Left lung (tissue), 10 donors: ENCODE results near the gene SOX30. TPM values are rescaled to one million over a fixed set of nuclear protein-coding genes. Genes with fewer than 3 reads are reported as not detected.
A peak's percentile ranks its signal among the peaks of the same experiment; 100 is the strongest.
"Not testable (repeated sequence)": the region's sequence is repeated elsewhere in the genome, so short reads cannot be mapped to it uniquely, and the experiment has no call there.

Experiments used
- ATAC-seq: fragments of 200-7000 bp; cut with Tn5 transposase; one replicate; pipeline ENCODE4 v1.9.1; 2020; ENCODE audit warnings: moderate library complexity
- DNase-seq, 4 donors: peaks; one replicate each; pipeline ENCODE4 v3.0.0-alpha.2; 2013 to 2020
- H3K27ac ChIP-seq, 2 donors: fragments of 200-600 bp; sonication (generic) in 1 of 2; one replicate each; pipeline versions ENCODE4 v1.5.0 to v1.8.0; 2020 to 2021
- H3K27me3 ChIP-seq, 2 donors: fragments of 200-600 bp; sonication (generic) in 1 of 2; one replicate each; pipeline versions ENCODE4 v1.5.0 to v1.8.0; 2020 to 2021
- H3K36me3 ChIP-seq, 2 donors: fragments of 200-600 bp; sonication (generic) in 1 of 2; one replicate each; pipeline versions ENCODE4 v1.5.0 to v1.8.0; 2020 to 2021
- H3K4me1 ChIP-seq, 2 donors: fragments of 200-600 bp; one replicate each; pipeline ENCODE4 v1.8.0; 2021
- H3K4me3 ChIP-seq, 2 donors: fragments of 200-600 bp; sonication (generic) in 1 of 2; one replicate each; pipeline versions ENCODE4 v1.5.0 to v1.8.0; 2020 to 2021; ENCODE audit warnings: mild to moderate bottlenecking in 1 of 2
- H3K9me3 ChIP-seq, 2 donors: fragments of 200-600 bp; sonication (generic) in 1 of 2; one replicate each; pipeline versions ENCODE4 v1.5.0 to v1.8.0; 2020 to 2021
- intact Hi-C, 2 donors: fragments of 100-400 bp; cut with DNase I; formaldehyde crosslinking; loops; one replicate each; pipeline versions ENCODE4 v1.11.2 to v1.14.2; 2022
- polyA plus RNA-seq, 6 donors: library from polyadenylated mRNA; unstranded; fragments of 120-200 nt; gene quantifications; one replicate each; pipeline ENCODE4 v1.2.1, GENCODE V29; 2013; ENCODE audit not compliant: insufficient read length in 6 of 6
- total RNA-seq, 2 donors: library from RNA; stranded (reverse); fragmentation: NEBNext Ultra II Directional; extraction: Animal tissue kit (Norgen Biotek cat#: 25700); gene quantifications; one replicate each; pipeline ENCODE4 v1.2.1, GENCODE V29; 2021
- TF ChIP-seq, protein P1 (sequence below), 2 donors: fragments of 200-600 bp; sonication (generic) in 1 of 2; IDR thresholded peaks; one replicate each; pipeline versions ENCODE4 v1.5.0 to v1.8.0; 2021; ENCODE audit warnings: antibody characterized with exemption in 2 of 2
- donor health status: DM: no; HTN: yes; CAD: no.
- donor health status: DM: no; HTN: no; CAD: no.

Gene SOX30
- total and polyA plus RNA-seq, 8 donors, result 0.14 to 0.35 (median 0.27) TPM; not detected in 1

DNA sequence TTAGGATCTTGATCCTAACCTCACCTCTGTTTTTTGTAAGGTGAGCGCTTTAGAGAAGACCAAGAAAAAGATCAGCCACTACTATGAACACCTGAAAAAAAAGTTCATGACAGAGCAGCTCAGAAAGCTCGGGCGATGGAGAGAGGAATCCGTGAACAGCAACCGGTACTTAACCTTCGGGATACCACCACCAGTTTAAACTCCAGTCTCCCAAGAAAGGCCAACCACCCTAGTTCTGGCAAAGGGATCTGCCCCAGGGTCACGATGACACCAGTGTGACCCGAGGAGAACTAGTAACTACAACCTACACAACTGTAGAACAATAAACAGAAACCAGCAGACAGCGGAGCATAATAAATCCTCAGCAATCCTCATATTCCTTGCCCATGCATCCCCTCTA, 27.6 kb upstream of the SOX30 start:
- Histone ChIP-seq H3K4me3 (no peak overlapping the region), H3K27ac (no peak overlapping the region), H3K27me3 (no peaks in the 10 kb centered on the region), H3K36me3 (no peaks in the 10 kb centered on the region), H3K4me1 (no peaks in the 10 kb centered on the region), H3K9me3 (no peaks in the 10 kb centered on the region)
- TF ChIP-seq, protein P1, sequence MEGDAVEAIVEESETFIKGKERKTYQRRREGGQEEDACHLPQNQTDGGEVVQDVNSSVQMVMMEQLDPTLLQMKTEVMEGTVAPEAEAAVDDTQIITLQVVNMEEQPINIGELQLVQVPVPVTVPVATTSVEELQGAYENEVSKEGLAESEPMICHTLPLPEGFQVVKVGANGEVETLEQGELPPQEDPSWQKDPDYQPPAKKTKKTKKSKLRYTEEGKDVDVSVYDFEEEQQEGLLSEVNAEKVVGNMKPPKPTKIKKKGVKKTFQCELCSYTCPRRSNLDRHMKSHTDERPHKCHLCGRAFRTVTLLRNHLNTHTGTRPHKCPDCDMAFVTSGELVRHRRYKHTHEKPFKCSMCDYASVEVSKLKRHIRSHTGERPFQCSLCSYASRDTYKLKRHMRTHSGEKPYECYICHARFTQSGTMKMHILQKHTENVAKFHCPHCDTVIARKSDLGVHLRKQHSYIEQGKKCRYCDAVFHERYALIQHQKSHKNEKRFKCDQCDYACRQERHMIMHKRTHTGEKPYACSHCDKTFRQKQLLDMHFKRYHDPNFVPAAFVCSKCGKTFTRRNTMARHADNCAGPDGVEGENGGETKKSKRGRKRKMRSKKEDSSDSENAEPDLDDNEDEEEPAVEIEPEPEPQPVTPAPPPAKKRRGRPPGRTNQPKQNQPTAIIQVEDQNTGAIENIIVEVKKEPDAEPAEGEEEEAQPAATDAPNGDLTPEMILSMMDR (IDR thresholded peaks at IDR 0.05), result no peak
- ATAC-seq, result no peak
- intact Hi-C loops, result no loop called here
- DNase-seq, result no peak

DNA sequence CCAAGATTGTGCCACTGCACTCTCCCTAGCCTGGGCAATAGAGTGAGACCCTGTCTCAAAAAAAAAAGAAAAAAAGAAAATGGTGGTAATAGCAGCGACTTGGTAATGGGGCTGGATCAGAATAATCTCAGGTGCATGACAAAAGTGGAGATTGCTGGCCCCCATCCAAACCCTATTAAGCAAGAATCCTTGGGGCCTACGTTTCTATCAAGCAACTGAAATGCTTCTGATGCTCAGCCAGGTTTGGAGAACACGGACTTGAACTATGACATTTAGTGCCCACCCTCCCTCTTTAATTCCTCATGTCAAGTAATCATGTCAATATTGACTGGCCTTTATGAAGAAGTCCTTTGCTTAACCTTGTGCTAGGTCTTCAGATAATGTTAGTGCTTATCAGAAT, 25.7 kb upstream of the SOX30 start:
- H3K4me1 ChIP-seq, result no peaks in the 10 kb centered on the region
- TF ChIP-seq, protein P1 (IDR thresholded peaks at IDR 0.05), result no peak

DNA sequence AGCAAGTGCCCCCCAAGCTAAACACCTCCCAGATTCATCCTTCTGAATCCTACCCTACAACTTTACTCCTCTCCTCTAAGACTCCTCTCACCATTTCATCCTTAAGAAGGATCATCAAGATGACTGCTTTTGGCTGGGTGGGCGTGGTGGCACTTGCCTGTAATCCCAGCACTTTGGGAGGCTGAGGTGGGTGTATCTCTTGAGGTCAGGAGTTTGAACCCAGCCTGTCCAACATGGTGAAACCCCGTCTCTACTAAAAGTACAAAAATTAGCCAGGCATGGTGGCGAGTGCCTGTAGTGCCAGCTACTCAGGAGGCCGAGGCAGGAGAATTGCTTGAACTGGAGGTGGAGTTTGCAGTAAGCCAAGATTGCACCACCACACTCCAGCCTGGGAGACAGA, 22.1 kb upstream of the SOX30 start:
- H3K9me3 ChIP-seq, H3K4me3 ChIP-seq, H3K27ac ChIP-seq, ATAC-seq, intact Hi-C loops, H3K36me3 ChIP-seq, DNase-seq: not testable (repeated sequence)
- Histone ChIP-seq H3K27me3 (peaks cover 6 to 38% of the 10 kb centered on the region in 2 donors), H3K4me1 (peaks cover 0 to 16% of the 10 kb centered on the region in 2 donors)

More for the DNA sequence above, 25.7 kb upstream of the SOX30 start:
- Histone ChIP-seq H3K27ac (no peak overlapping the region), H3K36me3 (no peaks in the 10 kb centered on the region), H3K9me3 (no peaks in the 10 kb centered on the region), H3K4me3 (no peak overlapping the region), H3K27me3 (peaks cover 0 to 2% of the 10 kb centered on the region in 2 donors)
- DNase-seq (peak in 1 of 4 donors; percentile 60), ATAC-seq (peak; percentile 16)
- intact Hi-C loops, result no loop called here

DNA sequence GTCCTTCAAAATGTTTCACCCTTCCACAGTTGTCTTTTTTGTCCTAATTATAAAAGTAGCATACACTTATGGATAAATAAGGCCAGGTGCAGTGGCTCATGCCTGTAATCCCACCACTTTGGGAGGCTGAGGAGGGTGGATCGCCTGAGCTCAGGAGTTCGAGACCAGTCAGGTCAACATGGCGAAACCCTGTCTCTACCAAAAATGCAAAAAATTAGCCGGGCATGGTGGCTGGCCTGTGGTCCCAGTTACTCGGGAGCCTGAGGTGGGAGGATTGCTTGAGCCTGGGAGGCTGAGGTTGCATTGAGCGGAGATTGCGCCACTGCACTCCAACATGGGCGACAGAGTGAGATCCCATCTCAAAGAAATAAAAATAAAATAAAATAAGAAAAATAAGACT, 20.7 kb upstream of the SOX30 start:
- Histone ChIP-seq H3K9me3 (no peaks in the 10 kb centered on the region), H3K27ac (no peak overlapping the region), H3K4me1 (peaks cover 0 to 16% of the 10 kb centered on the region in 2 donors), H3K27me3 (peaks cover 6 to 46% of the 10 kb centered on the region in 2 donors), H3K36me3 (no peaks in the 10 kb centered on the region), H3K4me3 (no peak overlapping the region)
- intact Hi-C loops, result no loop called here
- TF ChIP-seq, protein P1 (IDR thresholded peaks at IDR 0.05), result no peak
- DNase-seq, result no peak
- ATAC-seq, result no peak

DNA sequence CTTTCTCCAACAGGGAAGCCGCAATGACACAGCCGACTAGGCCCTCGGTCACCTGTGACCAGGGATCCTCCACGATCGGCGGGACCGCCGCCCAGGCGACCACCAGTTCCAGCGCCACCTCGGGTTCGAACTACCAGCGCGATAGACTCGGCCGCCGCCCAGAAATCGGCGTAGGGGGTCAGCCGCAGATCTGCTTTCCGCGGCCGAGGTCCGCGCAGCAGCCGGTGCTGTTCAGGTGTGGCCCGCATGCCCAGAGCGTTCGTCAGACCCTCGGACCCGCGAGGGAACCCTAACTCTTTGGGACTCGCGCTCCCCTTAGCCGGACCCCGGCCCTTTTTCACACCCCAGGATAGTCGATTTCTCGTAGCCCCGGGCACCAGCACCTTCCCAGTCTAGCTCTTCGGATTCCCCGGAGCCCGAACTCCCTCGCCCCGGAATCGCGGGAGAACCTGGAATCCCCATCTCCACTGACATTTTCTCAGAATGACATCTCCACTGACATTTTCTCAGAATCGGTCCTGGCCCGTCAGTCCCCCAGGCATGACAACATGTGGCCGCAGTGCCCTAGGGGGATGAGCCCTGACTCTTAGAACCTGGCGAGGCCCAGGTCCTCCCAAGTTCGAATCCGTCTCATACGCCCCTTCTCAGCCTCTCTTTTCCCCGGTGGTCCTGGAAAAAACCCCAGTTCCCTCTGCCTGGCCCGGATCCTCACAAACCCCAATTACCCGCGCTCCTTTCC, 19.5 kb upstream of the SOX30 start:
- DNase-seq, result peak in 1 of 4 donors; percentile 70
- TF ChIP-seq, protein P1 (IDR thresholded peaks at IDR 0.05), result no peak
- intact Hi-C loops, result no loop called here
- H3K4me3 ChIP-seq, result peak overlapping the region; percentile 46
- no peaks in the 10 kb centered on the region for H3K36me3 ChIP-seq
- no peaks in the 10 kb centered on the region for H3K9me3 ChIP-seq
- no peak for ATAC-seq
- peaks cover 0 to 16% of the 10 kb centered on the region in 2 donors for H3K4me1 ChIP-seq
- H3K27ac ChIP-seq, result no peak overlapping the region
- H3K27me3 ChIP-seq, result peaks cover 6 to 46% of the 10 kb centered on the region in 2 donors
